BE2C (cell line): ENCODE results near the gene CREBRF. TPM values are rescaled to one million over a fixed set of nuclear protein-coding genes. Genes with fewer than 3 reads are reported as not detected.
A peak's percentile ranks its signal among the peaks of the same experiment; 100 is the strongest.

Experiments
- DNase-seq: peaks from one replicate; pipeline ENCODE4 v3.0.0-alpha.2; 2020
- H3K27me3 ChIP-seq: fragments of 250-450 bp; sonication (Bioruptor Pico); 2 replicates; pipeline ENCODE4 v1.5.1; 2020; ENCODE audit warnings: mild to moderate bottlenecking
- H3K36me3 ChIP-seq: fragments of 250-450 bp; sonication (Bioruptor Pico); 2 replicates; pipeline ENCODE4 v1.5.1; 2020; ENCODE audit warnings: mild to moderate bottlenecking
- H3K4me1 ChIP-seq: fragments of 250-450 bp; sonication (Bioruptor Pico); 2 replicates; pipeline ENCODE4 v1.5.1; 2020
- H3K4me3 ChIP-seq: 2 replicates; pipeline ENCODE4 v1.5.1; 2011; ENCODE audit warnings: low read depth, low read length
- H3K9me3 ChIP-seq: fragments of 250-450 bp; sonication (Bioruptor Pico); 2 replicates; pipeline ENCODE4 v1.5.1; 2020
- polyA plus RNA-seq: library from polyadenylated mRNA; unstranded; fragments of >200 nt; gene quantifications from one replicate; pipeline ENCODE4 v1.2.1, GENCODE V29; 2012; ENCODE audit warnings: low read depth, missing spikeins; ENCODE audit not compliant: insufficient read length, insufficient read depth
- TF ChIP-seq, protein P1 (sequence below): IDR thresholded peaks from 2 replicates; pipeline ENCODE4 v1.5.1; 2012; ENCODE audit warnings: mild to moderate bottlenecking, low read depth, low read length

Gene CREBRF, protein sequence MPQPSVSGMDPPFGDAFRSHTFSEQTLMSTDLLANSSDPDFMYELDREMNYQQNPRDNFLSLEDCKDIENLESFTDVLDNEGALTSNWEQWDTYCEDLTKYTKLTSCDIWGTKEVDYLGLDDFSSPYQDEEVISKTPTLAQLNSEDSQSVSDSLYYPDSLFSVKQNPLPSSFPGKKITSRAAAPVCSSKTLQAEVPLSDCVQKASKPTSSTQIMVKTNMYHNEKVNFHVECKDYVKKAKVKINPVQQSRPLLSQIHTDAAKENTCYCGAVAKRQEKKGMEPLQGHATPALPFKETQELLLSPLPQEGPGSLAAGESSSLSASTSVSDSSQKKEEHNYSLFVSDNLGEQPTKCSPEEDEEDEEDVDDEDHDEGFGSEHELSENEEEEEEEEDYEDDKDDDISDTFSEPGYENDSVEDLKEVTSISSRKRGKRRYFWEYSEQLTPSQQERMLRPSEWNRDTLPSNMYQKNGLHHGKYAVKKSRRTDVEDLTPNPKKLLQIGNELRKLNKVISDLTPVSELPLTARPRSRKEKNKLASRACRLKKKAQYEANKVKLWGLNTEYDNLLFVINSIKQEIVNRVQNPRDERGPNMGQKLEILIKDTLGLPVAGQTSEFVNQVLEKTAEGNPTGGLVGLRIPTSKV
- 1.9 TPM for polyA plus RNA-seq

DNA sequence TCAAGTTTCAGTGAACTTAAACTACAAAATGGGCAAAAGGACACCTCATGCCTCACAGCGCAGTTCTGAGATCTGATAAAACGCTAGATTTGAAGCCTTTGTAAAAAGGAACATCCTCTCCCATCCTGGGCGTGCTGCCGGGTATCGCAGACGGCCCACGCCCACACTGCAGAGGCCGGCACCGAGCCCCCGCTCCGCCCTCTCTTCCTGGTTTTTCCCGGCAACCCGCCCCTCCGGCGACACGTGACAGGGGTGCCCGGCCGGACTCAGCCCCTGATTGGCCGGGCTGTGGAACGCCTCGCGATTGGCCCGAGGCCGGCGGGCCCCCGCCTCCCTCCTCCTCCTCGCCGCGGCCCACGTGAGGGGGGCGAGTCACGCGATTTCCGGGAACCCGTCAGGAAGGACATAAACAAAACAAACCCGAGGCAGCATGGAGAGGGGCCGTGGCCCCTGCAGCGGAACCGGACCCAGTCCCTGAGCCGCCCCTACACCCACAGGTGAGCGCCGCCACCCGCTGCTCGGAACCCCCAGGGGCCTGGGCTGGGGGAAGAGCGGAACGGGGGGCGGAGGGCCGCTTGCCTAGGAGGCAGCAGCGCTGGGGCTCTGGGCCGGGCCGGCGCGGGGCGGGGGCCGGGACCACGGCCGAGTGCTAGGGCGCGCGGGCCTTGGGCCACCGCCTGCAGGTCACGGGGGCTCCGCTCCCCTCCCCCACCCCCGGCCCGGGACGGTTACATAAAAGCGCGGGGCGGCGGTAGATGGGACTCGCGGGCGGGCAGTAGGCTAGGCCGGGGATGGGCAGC lies at the start of gene CREBRF:
TSS of gene CREBRF (plus strand) at position 370 of the 800 bp plus-strand sequence. CDS start 24,424 bp downstream, outside the sequence.
- peak; percentile 98 for DNase-seq
- no peaks in the 10 kb centered on the region for H3K36me3 ChIP-seq
- no peaks in the 10 kb centered on the region for H3K4me1 ChIP-seq
- peak within 1 kb of the TSS; percentile 81 for H3K4me3 ChIP-seq
- H3K9me3 ChIP-seq = no peaks in the 10 kb centered on the region
- H3K27me3 ChIP-seq = peaks cover 8% of the 10 kb centered on the region; the same call in 1 of the 2 replicates
- TF ChIP-seq, protein P1, sequence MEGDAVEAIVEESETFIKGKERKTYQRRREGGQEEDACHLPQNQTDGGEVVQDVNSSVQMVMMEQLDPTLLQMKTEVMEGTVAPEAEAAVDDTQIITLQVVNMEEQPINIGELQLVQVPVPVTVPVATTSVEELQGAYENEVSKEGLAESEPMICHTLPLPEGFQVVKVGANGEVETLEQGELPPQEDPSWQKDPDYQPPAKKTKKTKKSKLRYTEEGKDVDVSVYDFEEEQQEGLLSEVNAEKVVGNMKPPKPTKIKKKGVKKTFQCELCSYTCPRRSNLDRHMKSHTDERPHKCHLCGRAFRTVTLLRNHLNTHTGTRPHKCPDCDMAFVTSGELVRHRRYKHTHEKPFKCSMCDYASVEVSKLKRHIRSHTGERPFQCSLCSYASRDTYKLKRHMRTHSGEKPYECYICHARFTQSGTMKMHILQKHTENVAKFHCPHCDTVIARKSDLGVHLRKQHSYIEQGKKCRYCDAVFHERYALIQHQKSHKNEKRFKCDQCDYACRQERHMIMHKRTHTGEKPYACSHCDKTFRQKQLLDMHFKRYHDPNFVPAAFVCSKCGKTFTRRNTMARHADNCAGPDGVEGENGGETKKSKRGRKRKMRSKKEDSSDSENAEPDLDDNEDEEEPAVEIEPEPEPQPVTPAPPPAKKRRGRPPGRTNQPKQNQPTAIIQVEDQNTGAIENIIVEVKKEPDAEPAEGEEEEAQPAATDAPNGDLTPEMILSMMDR = no peak

DNA sequence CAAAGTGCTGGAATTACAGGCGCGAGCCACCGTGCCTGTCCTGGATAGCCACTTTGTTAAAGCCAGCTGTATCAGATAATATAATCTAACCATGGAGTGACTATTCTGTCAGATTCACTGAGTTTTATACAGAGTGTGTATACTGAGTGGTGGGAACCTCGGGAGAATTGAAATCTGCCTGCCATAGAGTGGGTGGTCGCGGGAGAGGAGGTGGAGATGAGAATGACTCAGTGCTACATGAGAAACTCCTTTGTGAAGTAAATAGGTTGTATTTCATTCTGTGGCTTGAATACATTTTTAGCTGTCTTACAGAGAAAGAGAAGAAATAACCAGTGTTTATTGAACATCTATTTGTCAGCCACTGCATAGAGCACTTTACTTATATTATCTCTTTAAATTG lies 46.1 kb upstream of the CREBRF start:
- Histone ChIP-seq H3K4me3 (no peak overlapping the region), H3K36me3 (no peaks in the 10 kb centered on the region; the same call in 1 of the 2 replicates), H3K27me3 (no peaks in the 10 kb centered on the region), H3K4me1 (no peaks in the 10 kb centered on the region), H3K9me3 (no peaks in the 10 kb centered on the region)
- DNase-seq = no peak
- TF ChIP-seq, protein P1 = no peak

- Histone ChIP-seq H3K9me3 (no peaks in the 10 kb centered on the region), H3K4me1 (no peaks in the 10 kb centered on the region), H3K4me3 (no peak overlapping the region), H3K36me3 (no peaks in the 10 kb centered on the region; the same call in 1 of the 2 replicates), H3K27me3 (no peaks in the 10 kb centered on the region)
- TF ChIP-seq, protein P1 = no peak
- no peak for DNase-seq
Observed at GRCh38 chr5:173010547-173011464, 45.3 kb upstream of the CREBRF start.

DNA sequence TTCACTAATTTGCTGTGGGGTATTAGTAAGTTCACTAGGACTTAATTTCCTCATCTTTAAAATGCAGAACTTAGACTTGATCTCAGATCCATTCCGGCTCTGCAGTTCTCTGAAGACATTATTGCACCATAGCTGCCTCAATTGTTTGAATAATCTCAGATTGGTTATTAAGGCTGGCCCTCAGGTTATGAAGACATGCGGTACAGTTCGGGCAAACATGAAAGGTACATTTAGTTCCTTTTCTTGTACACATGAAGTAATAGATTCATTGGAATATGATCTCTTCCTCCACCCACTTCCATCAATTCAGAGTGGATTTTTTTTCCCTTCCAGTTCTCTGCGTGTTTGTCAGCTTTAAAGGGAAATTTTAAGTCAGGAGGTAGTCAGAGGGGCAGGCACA lies 44.6 kb upstream of the CREBRF start:
- Histone ChIP-seq H3K36me3 (no peaks in the 10 kb centered on the region; the same call in 1 of the 2 replicates), H3K9me3 (no peaks in the 10 kb centered on the region), H3K27me3 (no peaks in the 10 kb centered on the region), H3K4me1 (no peaks in the 10 kb centered on the region), H3K4me3 (no peak overlapping the region)
- TF ChIP-seq, protein P1 = no peak
- no peak for DNase-seq

- DNase-seq = no peak
- Histone ChIP-seq H3K36me3 (no peaks in the 10 kb centered on the region; the same call in 1 of the 2 replicates), H3K9me3 (no peaks in the 10 kb centered on the region), H3K4me3 (no peak overlapping the region), H3K4me1 (no peaks in the 10 kb centered on the region), H3K27me3 (no peaks in the 10 kb centered on the region)
- TF ChIP-seq, protein P1 = no peak
Observed at GRCh38 chr5:173012882-173013281, 43.3 kb upstream of the CREBRF start.
